DMS153 treated with DMSO at 0.1 percent for 48 hours (cell line): Measurements from ENCODE around the gene S100A12.

Source experiments
- DNase-seq: peaks from one replicate; lab custom pipeline; 2025; ENCODE audit not compliant: unreplicated experiment; lab: John Stamatoyannopoulos, UW

The S100A12 gene

GRCh38 chr1:153337980-153338853, 37.2 kb downstream of the S100A12 start:
- DNase-seq, result no peak

GRCh38 chr1:153336650-153337049, 38.8 kb downstream of the S100A12 start:
- no peak for DNase-seq

- DNase-seq, result no peak
Measured at GRCh38 chr1:153333902-153334301, 41.5 kb downstream of the S100A12 start.

- DNase-seq, result no peak
Measured at GRCh38 chr1:153324912-153325311, 50.5 kb downstream of the S100A12 start.
